ENCODE measurements around the gene FLNB.

GRCh38 chr3:58120075-58120812, 112.0 kb downstream of the FLNB start:
- TF ChIP-seq, protein P1, sequence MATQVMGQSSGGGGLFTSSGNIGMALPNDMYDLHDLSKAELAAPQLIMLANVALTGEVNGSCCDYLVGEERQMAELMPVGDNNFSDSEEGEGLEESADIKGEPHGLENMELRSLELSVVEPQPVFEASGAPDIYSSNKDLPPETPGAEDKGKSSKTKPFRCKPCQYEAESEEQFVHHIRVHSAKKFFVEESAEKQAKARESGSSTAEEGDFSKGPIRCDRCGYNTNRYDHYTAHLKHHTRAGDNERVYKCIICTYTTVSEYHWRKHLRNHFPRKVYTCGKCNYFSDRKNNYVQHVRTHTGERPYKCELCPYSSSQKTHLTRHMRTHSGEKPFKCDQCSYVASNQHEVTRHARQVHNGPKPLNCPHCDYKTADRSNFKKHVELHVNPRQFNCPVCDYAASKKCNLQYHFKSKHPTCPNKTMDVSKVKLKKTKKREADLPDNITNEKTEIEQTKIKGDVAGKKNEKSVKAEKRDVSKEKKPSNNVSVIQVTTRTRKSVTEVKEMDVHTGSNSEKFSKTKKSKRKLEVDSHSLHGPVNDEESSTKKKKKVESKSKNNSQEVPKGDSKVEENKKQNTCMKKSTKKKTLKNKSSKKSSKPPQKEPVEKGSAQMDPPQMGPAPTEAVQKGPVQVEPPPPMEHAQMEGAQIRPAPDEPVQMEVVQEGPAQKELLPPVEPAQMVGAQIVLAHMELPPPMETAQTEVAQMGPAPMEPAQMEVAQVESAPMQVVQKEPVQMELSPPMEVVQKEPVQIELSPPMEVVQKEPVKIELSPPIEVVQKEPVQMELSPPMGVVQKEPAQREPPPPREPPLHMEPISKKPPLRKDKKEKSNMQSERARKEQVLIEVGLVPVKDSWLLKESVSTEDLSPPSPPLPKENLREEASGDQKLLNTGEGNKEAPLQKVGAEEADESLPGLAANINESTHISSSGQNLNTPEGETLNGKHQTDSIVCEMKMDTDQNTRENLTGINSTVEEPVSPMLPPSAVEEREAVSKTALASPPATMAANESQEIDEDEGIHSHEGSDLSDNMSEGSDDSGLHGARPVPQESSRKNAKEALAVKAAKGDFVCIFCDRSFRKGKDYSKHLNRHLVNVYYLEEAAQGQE (IDR thresholded peaks at IDR 0.05; ENCODE audit: insufficient read depth in 1 of 2, low read depth in 2 of 2, low read length in 2 of 2) = no peak
- TF ChIP-seq POLR2AphosphoS5 (IDR thresholded peaks at IDR 0.05; ENCODE audit: low read depth, low read length) = no peak
- TF ChIP-seq TAF1 (IDR thresholded peaks at IDR 0.05; ENCODE audit: borderline replicate concordance, insufficient read depth, low read length) = no peak

All from PFSK-1 (cell line).